Keratinocyte (primary cell): ENCODE measurements around the gene NCBP2. TPM values are rescaled to one million over a fixed set of nuclear protein-coding genes. Genes with fewer than 3 reads are reported as not detected.

Source experiments
- DNase-seq: peaks from one replicate; pipeline ENCODE4 v3.0.0-alpha.2; 2011; ENCODE audit warnings: low read depth, missing footprints, low spot score
- FAIRE-seq: peaks from 2 replicates; lab custom pipeline; 2011; peaks lifted over from hg19 to GRCh38; lab: Jason Lieb, UNC
- H2AFZ ChIP-seq: 2 replicates; pipeline ENCODE4 v1.6.0; 2012; ENCODE audit warnings: low read length, control low read depth, inconsistent platforms; ENCODE audit not compliant: control insufficient read depth
- H3K27ac ChIP-seq: 2 replicates; pipeline ENCODE4 v1.5.1; 2011; ENCODE audit warnings: low read length; ENCODE audit not compliant: control insufficient read depth, insufficient read depth
- H3K27me3 ChIP-seq: 3 replicates; pipeline ENCODE4 v1.6.0; 2011; ENCODE audit warnings: low read length; ENCODE audit not compliant: control insufficient read depth, insufficient read depth; ENCODE audit errors: extremely low read depth
- H3K36me3 ChIP-seq, 2 experiments: 2 replicates in 1 of 2; 3 replicates in 1 of 2; pipeline ENCODE4 v1.5.1; 2011; ENCODE audit warnings: low read length in 2 of 2, mild to moderate bottlenecking in 1 of 2; ENCODE audit not compliant: control insufficient read depth in 2 of 2, insufficient read depth in 2 of 2; ENCODE audit errors: extremely low read depth in 1 of 2
- H3K4me1 ChIP-seq: 3 replicates; pipeline ENCODE4 v1.5.1; 2011; ENCODE audit warnings: low read length; ENCODE audit not compliant: control insufficient read depth, insufficient read depth; ENCODE audit errors: extremely low read depth
- H3K4me2 ChIP-seq: 3 replicates; pipeline ENCODE4 v1.6.0; 2011; ENCODE audit warnings: low read depth, low read length; ENCODE audit not compliant: control insufficient read depth, insufficient read depth; ENCODE audit errors: extremely low read depth
- H3K4me3 ChIP-seq, 3 experiments: fragments of 200-600 bp in 1 of 3; sonication (generic) in 1 of 3; 2 replicates in 2 of 3; 3 replicates in 1 of 3; pipeline ENCODE4 v1.5.1; 2011 to 2016; ENCODE audit warnings: low read length in 3 of 3, mild to moderate bottlenecking in 3 of 3, control low read depth in 2 of 3, inconsistent platforms in 1 of 3, low read depth in 1 of 3, mixed read lengths in 1 of 3, mixed run types in 1 of 3, moderate library complexity in 1 of 3; ENCODE audit not compliant: control insufficient read depth in 2 of 3, insufficient read depth in 2 of 3; ENCODE audit errors: extremely low read depth in 1 of 3
- H3K79me2 ChIP-seq: 2 replicates; pipeline ENCODE4 v1.6.0; 2012; ENCODE audit warnings: low read length; ENCODE audit not compliant: control insufficient read depth, insufficient read depth
- H3K9ac ChIP-seq: 3 replicates; pipeline ENCODE4 v1.6.0; 2011; ENCODE audit warnings: low read length; ENCODE audit not compliant: control insufficient read depth, insufficient read depth; ENCODE audit errors: extremely low read depth
- H3K9me1 ChIP-seq: 3 replicates; pipeline ENCODE4 v1.6.0; 2011; ENCODE audit warnings: low read length; ENCODE audit not compliant: control insufficient read depth, insufficient read depth; ENCODE audit errors: extremely low read depth
- H3K9me3 ChIP-seq: 2 replicates; pipeline ENCODE4 v1.5.1; 2012; ENCODE audit warnings: low read depth, low read length; ENCODE audit not compliant: control insufficient read depth
- H4K20me1 ChIP-seq: 3 replicates; pipeline ENCODE4 v1.6.0; 2011; ENCODE audit warnings: low read length; ENCODE audit not compliant: control insufficient read depth, insufficient read depth; ENCODE audit errors: extremely low read depth
- CTCF ChIP-seq, 3 experiments: IDR thresholded peaks in 1 of 3; conservative IDR thresholded peaks in 1 of 3; optimal IDR thresholded peaks in 1 of 3; 2 replicates in 2 of 3; 3 replicates in 1 of 3; pipeline versions ENCODE3 to v1.5.1; 2011; ENCODE audit warnings: low read length in 3 of 3, mild to moderate bottlenecking in 3 of 3, moderate library complexity in 2 of 3, control low read depth in 1 of 3, inconsistent platforms in 1 of 3; ENCODE audit not compliant: insufficient read depth in 2 of 3; ENCODE audit errors: extremely low read depth in 1 of 3
- EZH2 ChIP-seq: IDR thresholded peaks from one replicate; pipeline ENCODE4 v1.6.1; 2012; ENCODE audit warnings: inconsistent platforms, mild to moderate bottlenecking, low read length, moderate library complexity
- dilution Hi-C: fragments of 300-500 bp; cut with MboI; formaldehyde crosslinking; loops from one replicate; pipeline ENCODE4 v1.7.0; 2020; ENCODE audit warnings: low sequenced_read_pairs; ENCODE audit not compliant: extremely low pct_ligation_motif_present
- polyA plus RNA-seq, 5 experiments: library from polyadenylated mRNA; depleted of rRNA in 3 of 5; stranded (reverse) in 3 of 5; stranded (forward) in 1 of 5; unstranded in 1 of 5; fragments of >200 nt; gene quantifications; 1 replicate in 1 of 5; 2 replicates in 3 of 5; 3 replicates in 1 of 5; pipeline versions ENCODE4 v1.2.1 to v1.2.3, GENCODE V29; 2011 to 2012; ENCODE audit warnings: missing spikeins in 2 of 5, low read depth in 1 of 5, low replicate concordance in 1 of 5

Gene NCBP2
- polyA plus RNA-seq, 1 donor (not counting 4 experiments of a cell fraction or from before 2014, with no cell fraction given) = 71.4 TPM

DNA sequence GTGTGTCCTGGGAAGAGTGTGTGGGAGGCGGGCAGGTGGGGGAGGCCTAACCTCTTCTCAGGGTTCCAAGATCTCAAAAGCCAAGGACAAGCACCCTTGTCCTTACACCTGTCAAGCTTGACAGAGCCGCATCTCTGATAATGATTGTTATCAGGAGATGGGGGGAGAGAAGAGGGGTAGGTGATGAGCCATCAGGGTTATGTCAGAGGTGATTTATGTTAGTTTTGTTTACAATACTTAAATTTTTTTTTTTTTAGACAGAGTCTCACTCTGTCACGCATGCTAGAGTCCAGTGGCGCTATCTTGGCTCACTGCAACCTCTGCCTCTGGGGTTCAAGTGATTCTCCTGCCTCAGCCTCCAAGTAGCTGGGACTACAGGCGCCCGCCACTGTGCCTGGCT, 7.4 kb upstream of the NCBP2 start:
- dilution Hi-C loops = no loop called here
- H3K4me2 ChIP-seq = no peak overlapping the region
- no peak overlapping the region for H3K27ac ChIP-seq

DNA sequence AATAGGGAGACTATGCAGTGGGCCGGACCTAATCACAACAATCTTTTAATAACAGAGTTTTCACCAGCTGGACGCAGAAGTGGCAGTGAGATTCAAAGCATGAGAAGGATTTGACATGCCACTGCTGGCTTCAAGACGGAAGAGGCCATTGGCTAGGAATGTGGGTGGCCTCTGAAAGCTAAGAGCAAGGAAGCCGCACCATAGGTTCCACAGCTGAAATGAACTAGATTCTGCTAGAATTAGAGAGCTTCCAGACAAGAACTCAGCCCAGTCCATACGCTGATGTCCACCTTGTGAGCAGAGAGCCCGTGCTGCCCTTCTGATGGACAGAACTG, 6.9 kb upstream of the NCBP2 start:
- FAIRE-seq = no peak
- dilution Hi-C loops = no loop called here
- Histone ChIP-seq H3K9me3 (no peaks in the 10 kb centered on the region), H3K27me3 (no peaks in the 10 kb centered on the region), H3K4me2 (no peak overlapping the region), H4K20me1 (no peaks in the 10 kb centered on the region), H3K36me3 (peaks cover 0 to 3% of the 10 kb centered on the region in 2 experiments), H3K9me1 (no peaks in the 10 kb centered on the region), H3K4me1 (no peaks in the 10 kb centered on the region), H3K9ac (no peak overlapping the region), H2AFZ (no peak overlapping the region), H3K27ac (no peak overlapping the region), H3K79me2 (peaks cover 3% of the 10 kb centered on the region), H3K4me3 (no peak overlapping the region)
- DNase-seq = no peak
- TF ChIP-seq EZH2 = no peak

More for the DNA sequence above, 7.4 kb upstream of the NCBP2 start:
- Histone ChIP-seq H3K9me3 (no peaks in the 10 kb centered on the region), H3K79me2 (no peaks in the 10 kb centered on the region), H3K27me3 (no peaks in the 10 kb centered on the region), H3K36me3 (no peaks in the 10 kb centered on the region), H4K20me1 (no peaks in the 10 kb centered on the region), H3K9ac (no peak overlapping the region), H3K4me3 (no peak overlapping the region), H3K9me1 (no peaks in the 10 kb centered on the region), H3K4me1 (no peaks in the 10 kb centered on the region), H2AFZ (no peak overlapping the region)
- DNase-seq = no peak
- FAIRE-seq = no peak
- TF ChIP-seq CTCF (optimal IDR thresholded peaks at IDR 0.05 in 1 of 3, IDR thresholded peaks at IDR 0.05 in 1 of 3, conservative IDR thresholded peaks at IDR 0.05 in 1 of 3; ENCODE audit: extremely low read depth in 1 of 3, insufficient read depth in 2 of 3, low read length in 3 of 3) (no peak), EZH2 (no peak)
